K562 (cell line): ENCODE data around the gene RNU5D-1. TPM values are rescaled to one million over a fixed set of nuclear protein-coding genes. Genes with fewer than 3 reads are reported as not detected.

Experiments used
- HCFC1 ChIP-seq: IDR thresholded peaks from 2 replicates; pipeline ENCODE4 v1.6.1; 2012; ENCODE audit warnings: low read depth, low read length, improper control_type of control experiment
- KLF10 ChIP-seq: fragments of 250-450 bp; sonication (Bioruptor Pico); IDR thresholded peaks from 2 replicates; pipeline ENCODE4 v1.6.1; 2021; ENCODE audit warnings: matching md5 sums
- NEUROD1 ChIP-seq: fragments of 150-350 bp; IDR thresholded peaks from 2 replicates; pipeline ENCODE4 v1.6.1; 2014; ENCODE audit warnings: borderline replicate concordance, low read length, low read depth; ENCODE audit not compliant: partially characterized antibody
- PHF21A ChIP-seq: fragments of 450-650 bp; IDR thresholded peaks from 2 replicates; pipeline ENCODE4 v1.6.1; 2017; ENCODE audit warnings: low read depth, borderline replicate concordance
- ZBTB17 ChIP-seq: fragments of 450-650 bp; formaldehyde crosslinking; IDR thresholded peaks from 2 replicates; pipeline ENCODE4 v1.4.0; 2020; ENCODE audit warnings: mild to moderate bottlenecking
- ZNF143 ChIP-seq: sonication (generic); formaldehyde crosslinking; IDR thresholded peaks from 2 replicates; pipeline ENCODE4 v1.9.0; 2022; ENCODE audit warnings: mild to moderate bottlenecking, missing genetic modification reagents
- ZNF778 ChIP-seq: fragments of 450-650 bp; formaldehyde crosslinking; IDR thresholded peaks from 2 replicates; pipeline ENCODE4 v1.4.0; 2020; ENCODE audit warnings: mild to moderate bottlenecking, moderate library complexity
- polyA plus RNA-seq, 8 experiments: library from polyadenylated mRNA; depleted of rRNA in 4 of 8; stranded (reverse) in 5 of 8; unstranded in 3 of 8; fragments of >200 nt; fragmentation: Nextera tagmentation in 2 of 8; fragmentation: Illumina TruSeq in 1 of 8; extraction: Ambion mirVana in 2 of 8; extraction: Trizol in 1 of 8; gene quantifications; 2 replicates each; pipeline versions ENCODE4 v1.2.1 to v1.2.3, GENCODE V29; 2011 to 2014; ENCODE audit warnings: inconsistent platforms in 1 of 8, missing spikeins in 1 of 8
- total RNA-seq, 7 experiments: library from RNA; depleted of rRNA in 6 of 7; stranded (reverse); fragments of >200 nt in 6 of 7; fragmentation: Illumina TruSeq in 2 of 7; extraction: Trizol in 2 of 7; gene quantifications; 2 replicates each; pipeline versions ENCODE4 v1.2.1 to v1.2.3, GENCODE V29; 2011 to 2021; ENCODE audit warnings: low replicate concordance in 1 of 7
- TF ChIP-seq, protein P1 (sequence below): fragments of 450-650 bp; IDR thresholded peaks from 2 replicates; pipeline ENCODE4 v1.6.1; 2016; ENCODE audit warnings: borderline replicate concordance
- TF ChIP-seq, protein P2 (sequence below), 2 experiments: fragments of 250-450 bp in 1 of 2; fragments of 450-650 bp in 1 of 2; sonication (Bioruptor Pico) in 1 of 2; IDR thresholded peaks; 2 replicates each; pipeline versions ENCODE4 v1.6.1 to v1.8.0; 2016 to 2021; ENCODE audit warnings: mild to moderate bottlenecking in 2 of 2, moderate library complexity in 2 of 2, missing compliant biosample characterization in 1 of 2, missing genetic modification characterization in 1 of 2
- TF ChIP-seq, protein P3 (sequence below): IDR thresholded peaks from 2 replicates; pipeline ENCODE4 v1.6.1; 2011; ENCODE audit warnings: borderline replicate concordance, low read depth, mild to moderate bottlenecking, moderate library complexity, low read length; ENCODE audit not compliant: insufficient read depth, poor library complexity, severe bottlenecking
- TF ChIP-seq, protein P4 (sequence below): fragments of 250-450 bp; sonication (Bioruptor Pico); IDR thresholded peaks from 2 replicates; pipeline ENCODE4 v1.5.0; 2020; ENCODE audit warnings: mild to moderate bottlenecking

RNU5D-1 gene
- total and polyA plus RNA-seq, 9 of the 15 experiments (the other 6 are each of a cell fraction or from before 2014, with no cell fraction given) = under 0.01 TPM; not detected in 8

DNA sequence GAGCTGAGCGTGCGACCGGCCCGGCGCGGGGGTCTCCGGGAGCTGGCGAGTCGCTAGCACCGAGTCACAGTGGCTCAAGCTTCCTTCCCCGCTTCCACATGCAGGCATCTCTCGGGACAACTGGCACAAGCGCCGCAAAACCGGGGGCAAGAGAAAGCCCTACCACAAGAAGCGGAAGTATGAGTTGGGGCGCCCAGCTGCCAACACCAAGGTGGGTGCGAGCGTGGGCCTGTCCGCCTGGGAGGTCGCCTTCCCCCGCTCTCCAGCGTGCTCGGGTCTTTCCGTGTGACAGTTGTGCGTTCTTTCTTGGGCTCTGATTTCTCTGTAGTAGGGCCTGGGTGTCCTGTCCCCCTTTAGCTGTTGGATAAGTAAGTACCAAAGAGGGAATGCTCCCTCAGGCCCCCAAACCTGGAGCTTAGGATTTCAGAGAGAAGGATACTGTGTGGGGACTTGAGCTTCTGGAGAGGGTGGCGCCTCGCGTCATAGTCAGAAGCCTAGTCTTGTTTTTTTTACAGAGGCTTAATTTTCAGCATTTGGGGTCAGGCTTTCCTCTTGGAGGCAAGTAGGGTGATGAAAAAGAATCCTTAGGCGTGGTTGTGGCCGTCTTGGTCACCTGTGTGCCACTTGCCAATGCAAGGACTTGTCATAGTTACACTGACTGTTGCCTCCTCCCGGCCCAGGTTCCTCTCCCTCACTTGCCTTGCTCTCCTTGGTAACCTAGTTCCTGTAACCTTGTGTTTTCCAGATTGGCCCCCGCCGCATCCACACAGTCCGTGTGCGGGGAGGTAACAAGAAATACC lies 45.2 kb upstream of the RNU5D-1 start (continued):
- TF ChIP-seq, protein P1, sequence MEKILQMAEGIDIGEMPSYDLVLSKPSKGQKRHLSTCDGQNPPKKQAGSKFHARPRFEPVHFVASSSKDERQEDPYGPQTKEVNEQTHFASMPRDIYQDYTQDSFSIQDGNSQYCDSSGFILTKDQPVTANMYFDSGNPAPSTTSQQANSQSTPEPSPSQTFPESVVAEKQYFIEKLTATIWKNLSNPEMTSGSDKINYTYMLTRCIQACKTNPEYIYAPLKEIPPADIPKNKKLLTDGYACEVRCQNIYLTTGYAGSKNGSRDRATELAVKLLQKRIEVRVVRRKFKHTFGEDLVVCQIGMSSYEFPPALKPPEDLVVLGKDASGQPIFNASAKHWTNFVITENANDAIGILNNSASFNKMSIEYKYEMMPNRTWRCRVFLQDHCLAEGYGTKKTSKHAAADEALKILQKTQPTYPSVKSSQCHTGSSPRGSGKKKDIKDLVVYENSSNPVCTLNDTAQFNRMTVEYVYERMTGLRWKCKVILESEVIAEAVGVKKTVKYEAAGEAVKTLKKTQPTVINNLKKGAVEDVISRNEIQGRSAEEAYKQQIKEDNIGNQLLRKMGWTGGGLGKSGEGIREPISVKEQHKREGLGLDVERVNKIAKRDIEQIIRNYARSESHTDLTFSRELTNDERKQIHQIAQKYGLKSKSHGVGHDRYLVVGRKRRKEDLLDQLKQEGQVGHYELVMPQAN = peak; percentile 71
- TF ChIP-seq, protein P2, sequence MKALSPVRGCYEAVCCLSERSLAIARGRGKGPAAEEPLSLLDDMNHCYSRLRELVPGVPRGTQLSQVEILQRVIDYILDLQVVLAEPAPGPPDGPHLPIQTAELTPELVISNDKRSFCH (CRISPR knock-in tag; IDR thresholded peaks at IDR 0.05) = no peak
- TF ChIP-seq, protein P2 (tag; IDR thresholded peaks at IDR 0.05) = no peak
- TF ChIP-seq ZNF778 (CRISPR knock-in tag) (no peak), HCFC1 (no peak), ZBTB17 (no peak), PHF21A (no peak), KLF10 (CRISPR knock-in tag) (no peak), NEUROD1 (no peak), ZNF143 (CRISPR knock-in tag) (no peak; the same call in 1 of the 2 replicates)
- TF ChIP-seq, protein P3, sequence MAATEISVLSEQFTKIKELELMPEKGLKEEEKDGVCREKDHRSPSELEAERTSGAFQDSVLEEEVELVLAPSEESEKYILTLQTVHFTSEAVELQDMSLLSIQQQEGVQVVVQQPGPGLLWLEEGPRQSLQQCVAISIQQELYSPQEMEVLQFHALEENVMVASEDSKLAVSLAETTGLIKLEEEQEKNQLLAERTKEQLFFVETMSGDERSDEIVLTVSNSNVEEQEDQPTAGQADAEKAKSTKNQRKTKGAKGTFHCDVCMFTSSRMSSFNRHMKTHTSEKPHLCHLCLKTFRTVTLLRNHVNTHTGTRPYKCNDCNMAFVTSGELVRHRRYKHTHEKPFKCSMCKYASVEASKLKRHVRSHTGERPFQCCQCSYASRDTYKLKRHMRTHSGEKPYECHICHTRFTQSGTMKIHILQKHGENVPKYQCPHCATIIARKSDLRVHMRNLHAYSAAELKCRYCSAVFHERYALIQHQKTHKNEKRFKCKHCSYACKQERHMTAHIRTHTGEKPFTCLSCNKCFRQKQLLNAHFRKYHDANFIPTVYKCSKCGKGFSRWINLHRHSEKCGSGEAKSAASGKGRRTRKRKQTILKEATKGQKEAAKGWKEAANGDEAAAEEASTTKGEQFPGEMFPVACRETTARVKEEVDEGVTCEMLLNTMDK = no peak
- TF ChIP-seq, protein P4, sequence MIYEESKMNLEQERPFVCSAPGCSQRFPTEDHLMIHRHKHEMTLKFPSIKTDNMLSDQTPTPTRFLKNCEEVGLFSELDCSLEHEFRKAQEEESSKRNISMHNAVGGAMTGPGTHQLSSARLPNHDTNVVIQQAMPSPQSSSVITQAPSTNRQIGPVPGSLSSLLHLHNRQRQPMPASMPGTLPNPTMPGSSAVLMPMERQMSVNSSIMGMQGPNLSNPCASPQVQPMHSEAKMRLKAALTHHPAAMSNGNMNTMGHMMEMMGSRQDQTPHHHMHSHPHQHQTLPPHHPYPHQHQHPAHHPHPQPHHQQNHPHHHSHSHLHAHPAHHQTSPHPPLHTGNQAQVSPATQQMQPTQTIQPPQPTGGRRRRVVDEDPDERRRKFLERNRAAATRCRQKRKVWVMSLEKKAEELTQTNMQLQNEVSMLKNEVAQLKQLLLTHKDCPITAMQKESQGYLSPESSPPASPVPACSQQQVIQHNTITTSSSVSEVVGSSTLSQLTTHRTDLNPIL (CRISPR knock-in tag) = no peak; the same call in 1 of the 2 replicates
